Uterus (tissue), 4 donors: ENCODE measurements around the gene FTH1. TPM values are rescaled to one million over a fixed set of nuclear protein-coding genes. Genes with fewer than 3 reads are reported as not detected.
A peak's percentile ranks its signal among the peaks of the same experiment; 100 is the strongest.
"Not testable (repeated sequence)": the region's sequence is repeated elsewhere in the genome, so short reads cannot be mapped to it uniquely, and the experiment has no call there.

Experiments used
- DNase-seq, 2 donors: peaks; one replicate each; pipeline ENCODE4 v3.0.0-alpha.2; 2019 to 2020
- H3K27ac ChIP-seq, 2 donors: fragments of 200-600 bp; sonication (generic); 1 replicate in 1 of 2; 2 replicates in 1 of 2; pipeline ENCODE4 v1.5.1; 2016 to 2018
- H3K27me3 ChIP-seq, 2 donors: fragments of 200-600 bp; sonication (generic); one replicate each; pipeline ENCODE4 v1.5.1; 2018 to 2019; ENCODE audit warnings: control low read depth in 1 of 2
- H3K36me3 ChIP-seq, 2 donors: fragments of 200-600 bp; sonication (generic); one replicate each; pipeline ENCODE4 v1.5.1; 2019; ENCODE audit warnings: control low read depth in 1 of 2
- H3K4me1 ChIP-seq, 2 donors: fragments of 200-600 bp; sonication (generic); one replicate each; pipeline ENCODE4 v1.5.1; 2018 to 2019; ENCODE audit warnings: control low read depth in 1 of 2
- H3K4me3 ChIP-seq, 2 donors: fragments of 200-600 bp; sonication (generic); 1 replicate in 1 of 2; 2 replicates in 1 of 2; pipeline ENCODE4 v1.5.1; 2018 to 2019; ENCODE audit warnings: mild to moderate bottlenecking in 1 of 2
- H3K9me3 ChIP-seq, 2 donors: fragments of 200-600 bp; sonication (generic); one replicate each; pipeline ENCODE4 v1.5.1; 2019; ENCODE audit warnings: control low read depth in 1 of 2
- POLR2A ChIP-seq, 2 donors: fragments of 450-650 bp; IDR thresholded peaks; one replicate each; pipeline ENCODE4 v1.6.1; 2016; ENCODE audit warnings: antibody characterized with exemption in 2 of 2, mild to moderate bottlenecking in 1 of 2, moderate library complexity in 1 of 2
- intact Hi-C: fragments of 100-400 bp; cut with DNase I; formaldehyde crosslinking; loops from one replicate; pipeline ENCODE4 v1.15.1; 2023; ENCODE audit warnings: low total_unique reads
- total RNA-seq, 4 donors: library from RNA; depleted of rRNA in 3 of 4; stranded (reverse); fragments of >200 nt in 3 of 4; gene quantifications; one replicate each; pipeline versions ENCODE4 v1.1.0 to v1.2.4, GENCODE V29; 2014 to 2023
- TF ChIP-seq, protein P1 (sequence below), 4 experiments: fragments of 200-600 bp in 2 of 4; fragments of 450-650 bp in 2 of 4; sonication (generic) in 2 of 4; IDR thresholded peaks; one replicate each; pipeline ENCODE4 v1.5.1; 2016 to 2019; ENCODE audit warnings: antibody characterized with exemption in 4 of 4, mild to moderate bottlenecking in 2 of 4, moderate library complexity in 1 of 4
- donor health status: DM: yes; HTN: yes; CAD: no.

FTH1 gene
- total RNA-seq, 4 donors from 2014 or later: 402 to 1,927 (median 1,615) TPM

DNA sequence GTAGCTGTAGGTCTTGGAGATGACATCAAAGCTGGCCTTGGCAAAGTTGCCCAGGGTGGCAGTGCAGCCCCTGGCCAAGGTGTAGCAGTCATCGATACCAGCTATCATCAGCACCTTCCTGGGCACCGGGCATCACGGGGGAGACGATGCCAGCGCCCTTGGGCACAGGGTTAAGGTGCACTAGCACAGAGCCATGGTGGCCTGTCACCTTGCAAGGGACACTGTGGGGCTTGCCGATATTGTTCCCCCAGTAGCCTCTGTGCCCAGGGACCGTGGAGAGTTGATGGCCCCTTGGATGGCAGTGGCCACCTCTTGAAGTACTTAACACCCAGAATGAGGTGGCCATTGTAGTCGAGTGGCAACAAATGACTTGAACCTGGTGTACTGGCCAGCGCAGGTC lies 44.4 kb upstream of the FTH1 start:
- no peak for DNase-seq
- H3K4me3 ChIP-seq: no peak overlapping the region
- no peak for TF ChIP-seq POLR2A (IDR thresholded peaks at IDR 0.05)
- TF ChIP-seq, protein P1, sequence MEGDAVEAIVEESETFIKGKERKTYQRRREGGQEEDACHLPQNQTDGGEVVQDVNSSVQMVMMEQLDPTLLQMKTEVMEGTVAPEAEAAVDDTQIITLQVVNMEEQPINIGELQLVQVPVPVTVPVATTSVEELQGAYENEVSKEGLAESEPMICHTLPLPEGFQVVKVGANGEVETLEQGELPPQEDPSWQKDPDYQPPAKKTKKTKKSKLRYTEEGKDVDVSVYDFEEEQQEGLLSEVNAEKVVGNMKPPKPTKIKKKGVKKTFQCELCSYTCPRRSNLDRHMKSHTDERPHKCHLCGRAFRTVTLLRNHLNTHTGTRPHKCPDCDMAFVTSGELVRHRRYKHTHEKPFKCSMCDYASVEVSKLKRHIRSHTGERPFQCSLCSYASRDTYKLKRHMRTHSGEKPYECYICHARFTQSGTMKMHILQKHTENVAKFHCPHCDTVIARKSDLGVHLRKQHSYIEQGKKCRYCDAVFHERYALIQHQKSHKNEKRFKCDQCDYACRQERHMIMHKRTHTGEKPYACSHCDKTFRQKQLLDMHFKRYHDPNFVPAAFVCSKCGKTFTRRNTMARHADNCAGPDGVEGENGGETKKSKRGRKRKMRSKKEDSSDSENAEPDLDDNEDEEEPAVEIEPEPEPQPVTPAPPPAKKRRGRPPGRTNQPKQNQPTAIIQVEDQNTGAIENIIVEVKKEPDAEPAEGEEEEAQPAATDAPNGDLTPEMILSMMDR (IDR thresholded peaks at IDR 0.05): no peak
- H3K4me1 ChIP-seq: no peaks in the 10 kb centered on the region
- H3K36me3 ChIP-seq: no peaks in the 10 kb centered on the region
- intact Hi-C loops: no loop called here
- H3K27me3 ChIP-seq: no peaks in the 10 kb centered on the region
- no peak overlapping the region for H3K27ac ChIP-seq
- H3K9me3 ChIP-seq: no peaks in the 10 kb centered on the region

DNA sequence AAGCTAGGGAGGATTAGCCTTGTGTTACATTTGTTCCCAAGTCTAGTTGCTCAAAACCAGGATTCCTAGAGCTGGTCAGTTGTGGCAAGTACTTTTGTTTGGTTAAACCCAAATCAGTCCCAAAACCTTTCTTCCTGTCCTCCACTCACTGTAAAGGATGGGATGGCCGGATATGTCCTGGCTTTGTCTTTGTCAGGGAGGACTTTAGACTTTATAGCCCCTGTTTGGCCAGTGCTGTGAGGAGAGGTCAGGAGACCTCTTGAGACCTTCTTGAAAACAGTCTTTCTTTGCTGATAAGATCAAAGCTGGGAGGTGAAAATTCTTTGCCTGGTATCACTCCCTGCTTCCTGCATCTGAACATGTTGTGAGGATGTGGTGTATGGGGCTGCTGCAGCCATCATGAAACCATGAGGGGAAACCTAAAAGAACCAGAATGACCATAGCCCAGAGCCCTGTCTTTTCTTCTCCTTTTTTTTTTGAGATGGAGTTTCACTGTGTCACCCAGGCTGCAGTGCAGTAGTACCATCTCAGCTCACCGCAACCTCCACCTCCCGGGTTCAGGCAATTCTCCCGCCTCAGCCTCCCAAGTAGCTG lies 43.6 kb upstream of the FTH1 start:
- H3K4me1 ChIP-seq: no peaks in the 10 kb centered on the region
- no peaks in the 10 kb centered on the region for H3K27me3 ChIP-seq
- no peak overlapping the region for H3K27ac ChIP-seq
- DNase-seq: no peak
- H3K36me3 ChIP-seq: no peaks in the 10 kb centered on the region
- intact Hi-C loops: no loop called here
- H3K4me3 ChIP-seq: no peak overlapping the region
- no peaks in the 10 kb centered on the region for H3K9me3 ChIP-seq
- TF ChIP-seq, protein P1 (IDR thresholded peaks at IDR 0.05): no peak
- TF ChIP-seq POLR2A (IDR thresholded peaks at IDR 0.05): no peak

DNA sequence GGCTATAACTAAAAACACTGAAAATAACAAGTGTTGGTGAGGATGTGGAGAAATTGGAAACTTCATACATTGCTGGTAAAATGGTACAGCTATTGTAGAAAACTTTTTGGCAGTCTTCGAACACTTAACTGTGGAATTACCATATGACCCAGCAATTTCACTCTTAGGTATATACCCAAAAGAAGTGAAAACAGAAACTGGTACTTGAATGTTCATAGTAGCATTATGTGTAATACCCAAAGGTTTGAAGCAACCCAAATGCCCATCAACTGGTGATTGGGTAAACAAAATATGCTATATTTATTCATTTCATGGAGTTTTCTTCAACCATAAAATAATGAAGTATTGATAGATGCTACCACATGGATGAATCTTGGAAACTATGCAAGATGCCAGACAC lies 40.8 kb upstream of the FTH1 start:
- no peaks in the 10 kb centered on the region for H3K9me3 ChIP-seq
- intact Hi-C loops: no loop called here
- H3K4me3 ChIP-seq: no peak overlapping the region
- no peaks in the 10 kb centered on the region for H3K36me3 ChIP-seq
- DNase-seq: no peak
- TF ChIP-seq POLR2A (IDR thresholded peaks at IDR 0.05): no peak
- TF ChIP-seq, protein P1 (IDR thresholded peaks at IDR 0.05): no peak
- H3K27ac ChIP-seq: no peak overlapping the region
- no peaks in the 10 kb centered on the region for H3K27me3 ChIP-seq
- H3K4me1 ChIP-seq: peaks cover 0 to 3% of the 10 kb centered on the region in 2 donors

DNA sequence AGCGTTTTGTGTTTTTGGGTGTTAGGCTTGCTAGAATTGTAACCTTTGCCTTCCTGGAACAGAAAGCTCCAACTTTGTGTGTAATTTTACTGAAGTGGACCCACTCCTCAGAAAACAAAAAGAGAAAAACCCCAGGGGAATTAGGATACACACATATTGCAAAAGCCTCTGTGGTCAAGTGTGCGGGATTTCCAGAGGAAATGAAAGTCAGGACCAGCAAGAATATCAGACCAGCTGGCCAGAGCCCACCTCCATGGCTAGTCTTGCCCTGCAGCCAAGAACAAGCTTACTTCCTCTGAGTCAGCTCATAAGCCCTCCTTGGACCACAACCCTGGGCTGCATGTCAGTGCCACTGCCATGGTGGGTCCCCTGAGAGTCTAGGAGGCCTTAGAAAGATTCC lies 37.0 kb upstream of the FTH1 start:
- DNase-seq: no peak
- Histone ChIP-seq H3K4me1 (peaks cover 0 to 3% of the 10 kb centered on the region in 2 donors), H3K36me3 (no peaks in the 10 kb centered on the region), H3K27ac (no peak overlapping the region), H3K9me3 (no peaks in the 10 kb centered on the region), H3K27me3 (no peaks in the 10 kb centered on the region), H3K4me3 (no peak overlapping the region)
- TF ChIP-seq, protein P1 (IDR thresholded peaks at IDR 0.05): no peak
- TF ChIP-seq POLR2A (IDR thresholded peaks at IDR 0.05): no peak
- intact Hi-C loops: no loop called here

DNA sequence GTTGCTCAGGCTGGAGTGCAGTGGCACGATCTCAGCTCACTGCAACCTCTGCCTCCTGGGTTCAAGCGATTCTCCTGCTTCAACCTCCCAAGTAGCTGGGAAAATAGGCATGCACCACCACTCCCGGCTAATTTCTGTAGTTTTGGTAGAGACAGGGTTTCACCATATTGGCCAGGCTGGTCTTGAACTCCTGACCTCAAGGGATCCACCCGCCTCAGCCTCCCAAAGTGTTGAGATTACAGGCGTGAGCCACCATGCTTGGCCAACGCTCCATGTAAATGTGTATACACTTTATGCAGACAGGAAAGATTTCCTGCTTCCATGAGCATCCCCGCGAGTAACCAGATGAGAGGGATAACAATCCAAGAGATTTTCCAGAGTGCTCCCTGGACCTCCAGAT lies 34.8 kb upstream of the FTH1 start:
- H3K36me3 ChIP-seq, DNase-seq, H3K4me3 ChIP-seq, H3K4me1 ChIP-seq, H3K9me3 ChIP-seq, intact Hi-C loops, H3K27me3 ChIP-seq: not testable (repeated sequence)
- peak overlapping the region in 1 of 2 donors; percentile 64 for H3K27ac ChIP-seq
